IPS-20b (cell line): ENCODE results near the gene RGS14.

Experiments
- H3K27ac ChIP-seq: one replicate; pipeline ENCODE4 v1.5.1; 2013; ENCODE audit warnings: low read length
- H3K27me3 ChIP-seq: 2 replicates; pipeline ENCODE4 v1.6.1; 2013; ENCODE audit warnings: mild to moderate bottlenecking, low read length, inconsistent platforms; ENCODE audit not compliant: insufficient read depth
- H3K36me3 ChIP-seq: 2 replicates; pipeline ENCODE4 v1.6.1; 2013; ENCODE audit warnings: low read depth, mild to moderate bottlenecking, inconsistent platforms, low read length, moderate library complexity; ENCODE audit not compliant: insufficient read depth
- H3K4me1 ChIP-seq: 2 replicates; pipeline ENCODE4 v1.6.1; 2013; ENCODE audit warnings: mild to moderate bottlenecking, control low read depth, inconsistent platforms, low read length, moderate library complexity; ENCODE audit not compliant: insufficient read depth
- H3K4me3 ChIP-seq: 2 replicates; pipeline ENCODE4 v1.5.1; 2013; ENCODE audit warnings: mild to moderate bottlenecking, low read length, inconsistent platforms
- H3K9ac ChIP-seq: 2 replicates; pipeline ENCODE4 v1.6.1; 2013; ENCODE audit warnings: low read depth, mild to moderate bottlenecking, inconsistent platforms, low read length, moderate library complexity
- H3K9me3 ChIP-seq: 2 replicates; pipeline ENCODE4 v1.6.1; 2013; ENCODE audit warnings: mild to moderate bottlenecking, low read depth, low read length, inconsistent platforms; ENCODE audit not compliant: insufficient read depth

RGS14 gene

GRCh38 chr5:177362292-177362609 is 4.5 kb downstream of the RGS14 start:
- Histone ChIP-seq H3K27me3 (peaks cover 24% of the 10 kb centered on the region), H3K27ac (no peak overlapping the region), H3K9ac (peak overlapping the region; percentile 48; the same call in 1 of the 2 replicates), H3K4me3 (peak overlapping the region; percentile 71; the same call in 1 of the 2 replicates), H3K9me3 (no peaks in the 10 kb centered on the region), H3K4me1 (peaks cover 15% of the 10 kb centered on the region; the same call in 1 of the 2 replicates), H3K36me3 (no peaks in the 10 kb centered on the region)

GRCh38 chr5:177362610-177363507 is 5.1 kb downstream of the RGS14 start:
- Histone ChIP-seq H3K36me3 (no peaks in the 10 kb centered on the region), H3K9me3 (no peaks in the 10 kb centered on the region), H3K9ac (peak overlapping the region; percentile 48; the same call in 1 of the 2 replicates), H3K27ac (no peak overlapping the region), H3K27me3 (peaks cover 28% of the 10 kb centered on the region), H3K4me3 (peak overlapping the region; percentile 71), H3K4me1 (peaks cover 15% of the 10 kb centered on the region; the same call in 1 of the 2 replicates)

- peaks cover 15% of the 10 kb centered on the region; the same call in 1 of the 2 replicates for H3K4me1 ChIP-seq
- no peak overlapping the region; the same call in 1 of the 2 replicates for H3K9ac ChIP-seq
- H3K27me3 ChIP-seq, result peaks cover 35% of the 10 kb centered on the region
- H3K36me3 ChIP-seq, result no peaks in the 10 kb centered on the region
- H3K4me3 ChIP-seq, result peak overlapping the region; percentile 71
- H3K9me3 ChIP-seq, result no peaks in the 10 kb centered on the region
- no peak overlapping the region for H3K27ac ChIP-seq
These were observed 5.8 kb downstream of the RGS14 start for GRCh38 chr5:177363565-177363964.

GRCh38 chr5:177364159-177364962 is 6.6 kb downstream of the RGS14 start:
- H3K9me3 ChIP-seq, result no peaks in the 10 kb centered on the region
- H3K4me1 ChIP-seq, result peaks cover 15% of the 10 kb centered on the region; the same call in 1 of the 2 replicates
- H3K36me3 ChIP-seq, result no peaks in the 10 kb centered on the region
- H3K9ac ChIP-seq, result no peak overlapping the region
- no peak overlapping the region for H3K4me3 ChIP-seq
- H3K27me3 ChIP-seq, result peaks cover 40% of the 10 kb centered on the region
- H3K27ac ChIP-seq, result no peak overlapping the region

- H3K36me3 ChIP-seq, result no peaks in the 10 kb centered on the region
- H3K4me3 ChIP-seq, result peak overlapping the region; percentile 76
- H3K9ac ChIP-seq, result peak overlapping the region; percentile 80
- peak overlapping the region; percentile 80 for H3K27ac ChIP-seq
- H3K4me1 ChIP-seq, result peaks cover 18% of the 10 kb centered on the region; the same call in 1 of the 2 replicates
- peaks cover 40% of the 10 kb centered on the region for H3K27me3 ChIP-seq
- H3K9me3 ChIP-seq, result no peaks in the 10 kb centered on the region
These were observed 8.3 kb downstream of the RGS14 start for GRCh38 chr5:177365845-177366527.

- peaks cover 18% of the 10 kb centered on the region; the same call in 1 of the 2 replicates for H3K4me1 ChIP-seq
- no peaks in the 10 kb centered on the region for H3K36me3 ChIP-seq
- peaks cover 40% of the 10 kb centered on the region for H3K27me3 ChIP-seq
- H3K9me3 ChIP-seq, result no peaks in the 10 kb centered on the region
- H3K9ac ChIP-seq, result peak overlapping the region; percentile 80
- H3K27ac ChIP-seq, result peak overlapping the region; percentile 80
- peak overlapping the region; percentile 76 for H3K4me3 ChIP-seq
These were observed 9.0 kb downstream of the RGS14 start for GRCh38 chr5:177366528-177367322.

GRCh38 chr5:177367323-177367848 is 9.7 kb downstream of the RGS14 start:
- Histone ChIP-seq H3K9me3 (no peaks in the 10 kb centered on the region), H3K36me3 (no peaks in the 10 kb centered on the region), H3K4me1 (peaks cover 15% of the 10 kb centered on the region; the same call in 1 of the 2 replicates), H3K27ac (no peak overlapping the region), H3K9ac (peak overlapping the region; percentile 33; the same call in 1 of the 2 replicates), H3K4me3 (peak overlapping the region; percentile 76), H3K27me3 (peaks cover 33% of the 10 kb centered on the region)

- Histone ChIP-seq H3K9ac (no peak overlapping the region), H3K4me1 (peaks cover 14% of the 10 kb centered on the region; the same call in 1 of the 2 replicates), H3K36me3 (no peaks in the 10 kb centered on the region), H3K27me3 (peaks cover 28% of the 10 kb centered on the region), H3K4me3 (peak overlapping the region; percentile 76; the same call in 1 of the 2 replicates), H3K9me3 (no peaks in the 10 kb centered on the region), H3K27ac (no peak overlapping the region)
These were observed 10.5 kb downstream of the RGS14 start for GRCh38 chr5:177367981-177368868.

- Histone ChIP-seq H3K9ac (no peak overlapping the region), H3K4me1 (peaks cover 17% of the 10 kb centered on the region; the same call in 1 of the 2 replicates), H3K36me3 (no peaks in the 10 kb centered on the region), H3K9me3 (no peaks in the 10 kb centered on the region), H3K27me3 (peaks cover 22% of the 10 kb centered on the region), H3K4me3 (no peak overlapping the region), H3K27ac (no peak overlapping the region)
These were observed 11.3 kb downstream of the RGS14 start for GRCh38 chr5:177368869-177369644.
